Measurements from ENCODE around the gene CSNK1D.
A peak's percentile ranks its signal among the peaks of the same experiment; 100 is the strongest.

Gene CSNK1D

DNA sequence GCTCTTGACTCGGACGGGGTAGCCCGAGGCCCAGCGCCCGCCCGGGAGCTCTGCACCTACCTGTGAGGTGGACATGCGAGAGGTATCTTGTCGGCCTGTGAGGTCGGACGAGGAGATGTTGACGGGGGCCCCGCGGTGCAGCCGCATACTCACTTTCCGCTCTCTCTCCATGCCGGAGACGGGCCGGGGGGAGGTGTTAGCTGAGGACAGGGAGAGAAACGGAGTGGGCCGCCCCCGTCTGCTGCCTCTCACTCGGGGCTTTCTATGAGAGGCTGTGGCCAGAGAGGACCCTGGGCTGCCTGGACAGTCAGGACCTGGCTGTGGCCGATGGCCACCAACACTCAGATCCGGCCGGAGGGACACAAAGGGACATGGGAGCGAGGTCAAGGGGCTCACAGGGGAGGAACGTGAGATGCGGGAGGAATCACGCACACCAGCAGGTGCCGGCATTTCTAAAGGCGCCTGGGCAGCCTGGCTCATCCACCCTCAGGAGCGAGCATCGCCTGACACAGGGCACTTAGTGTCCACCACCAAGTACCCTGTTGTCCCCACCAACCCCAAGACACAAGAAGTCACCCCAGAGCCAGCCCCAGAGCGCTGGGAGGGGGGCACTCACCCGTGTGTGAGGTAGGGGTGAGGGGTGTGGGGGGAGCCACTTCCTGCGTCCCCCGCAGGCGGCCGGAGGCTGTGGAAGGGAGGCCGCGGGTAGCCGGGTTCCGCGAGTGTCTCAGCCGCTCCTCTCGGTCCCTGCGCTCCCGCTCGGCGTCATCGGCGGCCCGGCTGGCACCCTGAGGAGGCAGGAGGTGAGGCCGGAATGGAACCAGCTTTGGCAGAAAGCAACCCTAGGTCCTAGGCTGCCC is 24.5 kb downstream of the CSNK1D start:
- H3K4me3 ChIP-seq (ENCODE audit: low read length): no peak overlapping the region
- TF ChIP-seq, protein P1, sequence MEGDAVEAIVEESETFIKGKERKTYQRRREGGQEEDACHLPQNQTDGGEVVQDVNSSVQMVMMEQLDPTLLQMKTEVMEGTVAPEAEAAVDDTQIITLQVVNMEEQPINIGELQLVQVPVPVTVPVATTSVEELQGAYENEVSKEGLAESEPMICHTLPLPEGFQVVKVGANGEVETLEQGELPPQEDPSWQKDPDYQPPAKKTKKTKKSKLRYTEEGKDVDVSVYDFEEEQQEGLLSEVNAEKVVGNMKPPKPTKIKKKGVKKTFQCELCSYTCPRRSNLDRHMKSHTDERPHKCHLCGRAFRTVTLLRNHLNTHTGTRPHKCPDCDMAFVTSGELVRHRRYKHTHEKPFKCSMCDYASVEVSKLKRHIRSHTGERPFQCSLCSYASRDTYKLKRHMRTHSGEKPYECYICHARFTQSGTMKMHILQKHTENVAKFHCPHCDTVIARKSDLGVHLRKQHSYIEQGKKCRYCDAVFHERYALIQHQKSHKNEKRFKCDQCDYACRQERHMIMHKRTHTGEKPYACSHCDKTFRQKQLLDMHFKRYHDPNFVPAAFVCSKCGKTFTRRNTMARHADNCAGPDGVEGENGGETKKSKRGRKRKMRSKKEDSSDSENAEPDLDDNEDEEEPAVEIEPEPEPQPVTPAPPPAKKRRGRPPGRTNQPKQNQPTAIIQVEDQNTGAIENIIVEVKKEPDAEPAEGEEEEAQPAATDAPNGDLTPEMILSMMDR (conservative IDR thresholded peaks at IDR 0.05; ENCODE audit: low read length): no peak
- no peak for DNase-seq (ENCODE audit: low read depth)

DNA sequence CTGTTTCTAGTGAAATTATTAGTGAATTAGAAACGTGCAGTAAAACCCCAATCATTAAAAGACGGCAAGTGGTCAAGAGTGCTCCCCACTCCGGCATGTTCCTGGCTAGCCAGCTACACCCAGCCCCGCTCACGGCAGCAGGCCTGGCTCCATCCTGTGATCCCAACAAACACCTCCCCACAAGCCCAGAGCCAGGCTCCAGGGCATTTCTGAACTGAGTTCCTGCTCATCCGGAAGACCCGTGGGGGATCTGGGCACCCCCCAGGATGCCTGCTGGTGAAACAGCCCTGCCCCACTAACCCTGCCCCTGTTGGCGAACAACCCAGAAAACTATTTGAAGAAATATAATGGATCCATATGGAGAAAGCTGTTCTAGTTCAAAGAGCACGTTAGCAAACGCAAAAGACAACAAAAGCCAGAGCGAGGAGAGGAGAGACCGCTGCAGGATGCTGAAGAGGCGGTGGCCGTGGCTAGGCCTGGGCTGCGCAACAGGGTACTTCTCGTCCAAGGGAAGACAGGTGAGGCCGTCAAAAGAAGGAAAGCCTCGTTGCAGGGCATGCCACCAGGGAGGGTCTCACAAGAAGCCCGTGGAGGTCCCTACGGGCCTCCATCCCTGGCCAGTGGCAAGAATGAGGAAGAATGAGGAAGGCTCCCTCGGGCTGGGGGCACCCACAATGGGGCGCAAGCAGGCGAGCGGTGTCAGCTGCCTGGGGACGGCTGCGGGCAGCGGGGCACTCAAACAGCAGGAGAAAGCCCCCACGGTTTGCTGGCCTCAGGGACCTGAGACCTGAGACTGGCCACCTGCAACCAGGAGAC is 25.4 kb downstream of the CSNK1D start:
- DNase-seq (ENCODE audit: low read depth): no peak
- TF ChIP-seq, protein P1 (conservative IDR thresholded peaks at IDR 0.05; ENCODE audit: low read length): no peak
- no peak overlapping the region for H3K4me3 ChIP-seq (ENCODE audit: low read length)

DNA sequence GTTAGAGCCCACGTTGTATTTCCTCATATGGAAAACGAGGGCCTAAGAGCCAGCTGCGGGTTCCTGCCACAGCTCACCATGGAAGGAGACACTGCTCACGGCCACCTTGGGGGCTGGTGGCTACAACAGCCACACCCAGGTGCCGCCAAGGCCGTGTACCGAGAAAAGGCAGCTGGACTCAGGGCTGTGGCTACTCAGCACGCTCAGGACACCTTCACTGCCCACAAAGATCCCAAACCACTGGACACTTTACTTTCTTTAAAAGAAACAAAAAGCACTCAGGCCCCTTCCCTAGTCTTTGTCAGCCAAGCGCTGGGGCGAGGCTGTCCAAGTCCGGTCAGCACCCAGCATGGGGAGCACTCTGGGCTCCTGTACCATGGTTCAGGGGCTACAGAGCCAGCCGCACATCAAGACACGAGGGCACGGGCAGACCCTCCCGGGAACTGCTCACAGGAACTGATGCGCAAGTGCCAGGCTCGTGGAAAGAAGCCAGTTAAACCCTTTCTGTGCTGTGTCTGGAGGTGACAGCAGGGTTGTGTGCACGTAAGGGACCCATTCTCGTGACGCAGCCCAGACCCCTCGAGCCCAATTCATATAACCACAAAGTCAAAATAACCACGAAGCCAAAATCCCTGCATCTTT is 26.2 kb downstream of the CSNK1D start:
- TF ChIP-seq, protein P1 (conservative IDR thresholded peaks at IDR 0.05; ENCODE audit: low read length): no peak
- DNase-seq (ENCODE audit: low read depth): no peak
- no peak overlapping the region for H3K4me3 ChIP-seq (ENCODE audit: low read length)

DNA sequence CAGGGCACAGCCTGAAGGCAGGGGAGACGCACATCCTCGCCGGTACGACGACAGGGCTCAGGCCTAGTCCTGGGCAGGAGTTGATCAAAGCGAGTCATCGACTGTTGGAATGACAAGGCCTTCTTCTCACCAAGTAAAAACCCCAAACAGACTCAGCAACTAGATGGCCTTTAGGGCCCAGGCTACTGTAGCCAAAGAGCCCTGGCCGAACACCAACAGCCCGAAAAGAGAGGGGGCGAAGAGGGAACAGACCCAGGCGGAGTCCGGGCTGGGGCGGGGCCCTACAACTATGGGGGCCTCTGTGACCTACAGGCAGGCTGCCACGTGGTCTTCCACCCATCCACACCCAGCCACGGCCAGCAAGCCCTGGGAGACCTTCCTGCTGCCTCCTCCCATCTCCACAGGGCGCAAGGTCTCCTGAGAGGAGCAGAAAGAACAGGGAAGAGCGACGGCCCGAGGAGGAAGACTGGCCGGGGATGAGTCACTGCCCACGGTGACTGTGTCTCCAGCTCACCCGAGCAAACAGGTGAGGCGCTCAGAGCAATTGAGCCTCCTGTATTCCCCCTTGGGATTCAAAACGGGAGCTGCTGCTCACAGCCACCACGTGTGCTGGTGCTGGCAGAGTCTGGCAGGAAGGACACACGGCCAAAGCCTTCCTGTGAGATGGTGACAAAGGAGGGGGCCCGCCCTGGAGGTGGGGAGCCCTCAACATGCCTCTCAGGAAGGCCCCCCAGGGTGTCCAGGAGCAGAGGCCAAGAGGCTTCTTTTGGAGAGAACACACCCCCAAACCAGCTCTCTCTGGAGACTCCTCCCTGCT is 26.9 kb downstream of the CSNK1D start:
- TF ChIP-seq, protein P1 (conservative IDR thresholded peaks at IDR 0.05; ENCODE audit: low read length): no peak
- no peak overlapping the region for H3K4me3 ChIP-seq (ENCODE audit: low read length)
- peak; percentile 57 for DNase-seq (ENCODE audit: low read depth)

DNA sequence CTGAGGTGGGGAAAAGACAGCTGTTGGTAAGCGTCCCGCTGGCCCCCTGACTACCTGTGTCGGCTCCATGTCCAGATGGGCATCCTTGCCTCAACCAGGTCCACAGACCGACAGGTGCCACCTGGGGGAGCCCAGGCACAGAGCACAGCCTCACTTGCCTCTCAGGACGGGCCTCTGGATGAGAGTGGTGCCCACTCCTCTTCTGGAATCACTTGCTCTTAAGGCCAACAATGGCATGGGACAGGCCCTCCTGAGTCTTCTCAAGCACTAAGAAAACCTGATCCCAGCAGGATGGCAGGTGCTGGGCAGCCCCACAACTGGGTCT is 27.5 kb downstream of the CSNK1D start:
- H3K4me3 ChIP-seq (ENCODE audit: low read length): no peak overlapping the region
- no peak for DNase-seq (ENCODE audit: low read depth)
- TF ChIP-seq, protein P1 (conservative IDR thresholded peaks at IDR 0.05; ENCODE audit: low read length): no peak

DNA sequence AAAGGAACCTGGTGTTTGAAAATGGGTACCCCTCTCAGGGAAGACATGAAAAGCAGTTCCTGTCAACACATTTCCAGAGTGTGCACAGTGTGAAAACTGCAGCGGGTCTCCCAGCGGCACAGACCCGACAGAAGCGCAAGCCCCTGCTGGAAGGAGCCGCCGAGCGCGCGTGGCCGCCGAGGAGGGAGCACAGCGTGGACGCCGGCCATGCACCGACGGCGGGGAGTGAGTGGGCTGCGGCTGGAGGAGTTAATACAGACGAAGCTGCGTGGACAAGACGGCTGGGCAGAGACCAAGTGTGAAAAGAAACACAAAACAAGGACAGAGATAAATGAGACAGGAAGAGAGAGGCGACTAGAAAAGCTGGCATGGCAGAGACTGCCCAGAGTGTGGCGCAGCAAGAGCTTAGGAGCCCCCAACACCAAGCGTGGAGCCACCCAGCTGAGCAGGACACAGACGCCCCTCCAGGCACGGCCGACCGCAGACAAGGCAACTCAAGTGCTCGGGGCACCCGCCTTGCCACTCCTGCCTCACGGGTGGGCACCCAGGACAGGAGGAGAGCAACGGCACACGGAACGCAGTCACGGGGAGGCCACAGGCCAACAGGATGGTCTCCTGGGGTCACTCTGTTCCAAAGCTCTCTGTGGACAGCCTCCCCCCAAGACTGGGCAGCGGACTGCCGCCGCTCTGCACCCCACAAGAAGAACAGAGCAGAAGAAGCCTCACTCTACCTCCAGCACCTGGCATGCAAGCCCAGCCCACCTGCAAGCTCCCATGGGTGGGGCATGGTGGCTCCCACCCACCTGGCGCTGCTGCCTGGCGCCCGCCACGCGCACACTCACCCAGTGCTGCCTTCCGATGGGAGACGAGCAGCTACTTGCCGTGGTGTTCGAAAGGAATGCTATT is 28.1 kb downstream of the CSNK1D start:
- no peak overlapping the region for H3K4me3 ChIP-seq (ENCODE audit: low read length)
- no peak for DNase-seq (ENCODE audit: low read depth)

More for the DNA sequence above, 28.1 kb downstream of the CSNK1D start:
- TF ChIP-seq, protein P1 (conservative IDR thresholded peaks at IDR 0.05; ENCODE audit: low read length): no peak

All from AG10803 (cell line).